ENCODE data around the gene PDE8A.

- TF ChIP-seq CTCF (IDR thresholded peaks at IDR 0.05; ENCODE audit: poor library complexity) (no peak), EZH2phosphoT487 (IDR thresholded peaks at IDR 0.05; ENCODE audit: low read depth, severe bottlenecking, unreplicated experiment) (no peak), EZH2 (IDR thresholded peaks at IDR 0.05; ENCODE audit: borderline replicate concordance) (no peak)
Measured at GRCh38 chr15:85151861-85152260, 170.2 kb downstream of the PDE8A start.
